Tongue (tissue), 2 donors: ENCODE results near the gene BCL7C. TPM values are rescaled to one million over a fixed set of nuclear protein-coding genes. Genes with fewer than 3 reads are reported as not detected.
"Not testable (repeated sequence)": the region's sequence is repeated elsewhere in the genome, so short reads cannot be mapped to it uniquely, and the experiment has no call there.

Source experiments
- DNase-seq: peaks from one replicate; pipeline ENCODE4 v3.0.0-alpha.2; 2015
- total RNA-seq: library from RNA; depleted of rRNA; stranded (reverse); fragments of >200 nt; gene quantifications from one replicate; pipeline ENCODE4 v1.2.3, GENCODE V29; 2014

BCL7C gene
- total RNA-seq, 1 donor from 2014 or later: 24.2 TPM

DNA sequence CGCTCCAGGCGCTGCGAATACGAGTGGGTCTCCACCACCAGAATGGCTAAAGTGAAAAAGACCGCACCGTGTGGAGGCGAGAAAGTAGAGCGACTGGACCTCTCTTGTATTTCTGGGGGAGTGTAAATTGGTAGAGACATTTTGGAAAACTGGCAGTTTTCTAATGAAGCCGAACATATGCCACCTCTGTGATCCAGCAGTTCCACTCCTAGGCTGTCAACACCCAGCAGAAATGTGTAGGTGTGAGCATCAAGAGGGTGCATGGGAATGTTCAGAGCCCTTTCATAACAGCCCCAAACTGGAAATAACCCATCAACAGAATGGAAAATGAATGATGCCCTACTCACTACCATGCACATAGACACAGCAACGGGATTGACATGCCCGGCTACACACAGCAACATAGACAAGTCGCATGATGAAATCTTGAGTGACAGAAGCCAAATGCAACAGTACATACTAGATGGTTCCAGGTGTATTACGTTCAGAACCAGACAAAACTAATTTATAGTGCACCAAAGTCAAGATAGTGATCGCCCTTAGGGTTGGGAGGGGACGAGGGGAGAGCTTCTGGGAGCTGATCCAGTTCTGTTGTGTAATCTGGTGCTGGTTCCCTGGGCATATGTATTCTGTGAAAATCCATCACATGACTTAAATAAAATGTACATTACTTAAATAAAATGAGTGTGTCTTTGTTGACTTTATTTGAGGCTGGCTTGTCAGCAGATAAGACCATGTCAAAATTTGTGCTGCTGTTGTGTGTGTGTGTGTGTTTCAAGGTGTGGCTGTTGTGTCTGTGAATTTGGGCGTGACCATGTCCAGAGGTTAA lies 877 bp upstream of the BCL7C start:
- DNase-seq: no peak

DNA sequence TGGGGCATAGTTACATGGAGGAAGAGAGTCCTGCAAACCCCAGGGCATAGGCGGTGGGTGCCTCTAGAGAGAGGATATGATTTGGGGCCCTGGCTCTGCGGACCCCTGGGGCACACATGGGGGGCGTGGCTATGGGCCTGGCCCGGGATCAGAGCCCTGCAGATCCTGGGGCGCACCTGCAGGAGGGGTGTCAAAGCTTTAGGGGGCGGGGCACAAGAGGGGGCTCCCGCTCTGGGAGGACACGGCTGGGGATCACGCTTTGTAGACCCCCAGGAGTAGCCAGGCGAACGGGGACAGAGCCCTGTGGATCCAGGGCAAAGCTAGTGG lies 497 bp downstream of the BCL7C start:
- DNase-seq: no peak

DNA sequence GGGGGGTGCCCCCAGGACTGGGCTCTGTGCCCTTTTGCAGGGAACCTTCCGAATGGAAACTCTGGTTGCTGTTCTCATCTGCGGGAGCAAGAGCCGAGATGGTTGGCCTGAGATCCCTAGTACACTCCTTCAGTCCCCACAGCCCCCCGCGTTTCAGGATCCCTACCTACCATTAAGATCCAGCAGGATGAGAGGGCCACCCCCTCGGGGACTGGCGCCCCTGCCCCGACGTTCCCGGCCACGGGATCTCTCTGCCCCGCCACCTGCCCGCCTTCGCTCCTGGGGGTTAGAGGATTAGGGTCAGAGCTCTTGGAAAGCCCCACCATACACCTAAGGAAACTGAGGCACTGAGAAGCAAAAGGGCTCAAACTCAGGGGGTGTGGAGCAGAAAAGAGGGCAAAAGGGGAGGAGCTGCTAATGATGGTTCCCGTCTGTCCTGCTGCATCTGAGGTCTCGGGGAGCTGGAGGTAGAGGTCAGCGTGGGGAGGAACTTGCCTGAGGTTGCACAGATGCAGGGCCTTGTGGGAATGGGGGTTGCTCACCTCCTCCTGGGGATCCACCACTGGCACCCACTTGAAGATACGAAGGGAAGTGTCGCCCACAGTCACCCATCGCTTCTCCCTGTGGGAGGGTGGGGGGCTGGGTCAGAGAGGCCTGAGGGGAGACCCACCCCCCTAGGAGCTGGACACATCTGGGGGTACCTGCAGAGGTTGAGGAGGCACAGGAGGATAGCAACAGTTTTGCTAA lies 1.0 kb downstream of the BCL7C start:
- no peak for DNase-seq

DNA sequence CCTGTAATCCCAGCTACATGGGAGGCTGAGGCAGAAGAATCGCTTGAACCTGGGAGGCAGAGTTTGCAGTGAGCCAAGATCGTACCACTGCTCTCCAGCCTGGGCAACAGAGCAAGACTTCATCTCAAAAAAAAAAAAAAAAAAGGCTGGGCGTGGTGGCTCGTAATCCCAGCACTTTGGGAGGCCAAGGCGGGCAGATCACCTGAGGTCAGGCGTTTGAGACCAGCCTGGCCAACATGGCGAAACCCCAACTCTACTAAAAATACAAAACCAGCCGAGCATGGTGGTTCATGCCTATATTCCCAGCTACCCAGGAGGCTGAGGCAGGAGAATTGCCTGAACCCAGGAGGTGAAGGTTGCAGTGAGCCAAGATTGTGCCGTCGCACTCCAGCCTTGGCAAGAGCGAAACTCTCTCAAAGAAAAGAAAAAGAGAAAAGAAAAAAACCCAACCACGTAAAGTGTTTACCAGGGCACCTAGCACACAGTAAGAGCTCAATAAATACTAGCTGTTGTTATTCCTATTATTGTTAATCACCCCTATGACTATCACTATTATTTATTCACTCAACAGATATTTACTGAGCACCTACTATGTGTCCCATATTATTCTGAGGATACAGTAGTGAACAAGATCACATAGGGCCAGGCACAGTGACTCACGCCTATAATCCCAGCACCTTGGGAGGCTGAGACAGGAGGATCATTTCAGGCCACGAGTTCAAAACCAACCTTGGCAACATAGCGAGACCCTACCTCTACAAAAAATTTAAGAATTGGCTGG lies 2.6 kb downstream of the BCL7C start:
- not testable (repeated sequence) for DNase-seq

DNA sequence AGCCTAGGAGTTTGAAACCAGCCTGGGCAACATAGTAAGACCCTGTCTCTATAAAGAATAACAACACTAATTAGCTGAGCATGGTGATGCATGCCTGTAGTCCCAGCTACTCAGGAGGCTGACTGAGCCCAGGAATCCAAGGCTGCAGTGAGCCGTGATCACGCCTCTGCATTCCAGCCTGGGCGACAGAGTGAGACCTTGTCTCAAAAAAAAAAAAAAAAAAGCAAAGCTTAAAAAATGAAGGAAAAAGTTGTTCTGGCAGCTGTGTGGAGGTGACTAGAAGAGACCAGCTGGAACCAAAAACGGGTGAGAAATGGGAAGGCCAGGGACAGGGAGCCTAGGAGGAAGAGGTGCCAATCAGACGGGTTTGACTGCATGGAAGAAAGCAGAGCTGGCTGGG lies 4.2 kb downstream of the BCL7C start:
- no peak for DNase-seq

DNA sequence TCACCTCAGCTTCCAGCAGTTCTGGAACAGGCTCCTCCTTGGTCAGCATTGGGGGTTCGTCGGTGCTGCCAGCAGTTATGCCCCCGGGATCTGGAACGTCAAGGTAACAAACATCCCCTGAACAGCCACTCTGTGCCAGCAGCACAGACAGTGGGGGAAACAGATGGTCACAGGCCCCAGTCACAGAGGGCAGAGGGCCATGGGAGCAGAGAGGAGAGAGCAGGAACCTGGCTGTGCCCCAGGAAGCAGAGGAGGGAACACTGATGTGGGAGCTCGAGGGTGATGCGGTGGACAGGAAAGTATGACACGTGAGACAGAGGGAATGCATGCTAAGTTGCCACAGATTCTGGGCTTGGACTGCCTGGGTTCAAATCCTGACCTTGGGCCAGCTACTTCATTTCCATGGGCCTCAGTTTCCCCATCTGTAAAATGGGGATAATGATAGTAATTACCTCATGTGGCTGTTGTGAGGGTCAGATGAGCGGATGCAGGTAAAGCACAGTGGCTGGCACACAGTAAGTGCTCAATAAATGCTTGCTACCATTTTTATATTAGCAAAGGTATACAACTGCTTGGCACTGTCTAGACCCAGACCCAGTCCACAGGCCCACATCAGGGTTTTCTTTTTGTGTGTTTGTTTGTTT lies 4.9 kb downstream of the BCL7C start:
- no peak for DNase-seq

DNA sequence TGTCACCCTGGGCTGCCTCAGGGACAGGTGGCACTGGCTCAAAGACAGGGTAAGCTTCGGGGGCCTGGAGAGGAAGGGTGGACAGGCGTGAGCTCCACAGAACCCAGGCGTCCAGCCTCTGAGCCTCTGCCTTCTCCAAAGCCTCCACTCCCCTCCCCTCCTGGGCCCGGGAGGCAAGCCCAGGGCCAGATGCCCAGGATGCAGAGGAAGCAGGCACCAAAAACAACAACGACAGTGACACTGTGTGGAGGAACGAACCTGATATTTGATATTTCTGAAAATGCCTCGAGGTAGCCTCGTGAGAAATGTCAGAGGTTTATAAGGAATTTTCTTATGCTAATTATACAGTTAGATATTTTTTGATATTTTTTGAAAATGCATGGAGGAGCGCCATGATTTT lies 6.0 kb downstream of the BCL7C start:
- no peak for DNase-seq

DNA sequence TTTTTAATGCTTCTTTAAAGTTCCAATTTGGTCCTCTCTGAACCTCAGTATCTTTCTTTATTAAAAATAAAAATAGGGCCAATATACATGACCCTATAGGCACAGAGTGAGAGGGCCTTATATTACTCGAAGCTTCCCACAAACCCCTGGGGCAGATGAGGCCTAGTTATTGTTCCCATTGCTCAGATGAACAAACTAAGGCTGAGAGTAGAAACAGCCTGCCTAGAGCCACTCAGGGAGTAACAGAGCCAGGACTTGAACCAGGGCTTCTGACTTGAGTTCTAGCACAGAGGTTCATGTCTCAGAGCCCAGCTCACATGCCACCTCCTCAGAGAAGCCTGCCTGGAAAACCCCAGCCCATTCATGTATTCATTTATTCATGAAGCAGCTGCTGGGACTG lies 7.7 kb downstream of the BCL7C start:
- no peak for DNase-seq

DNA sequence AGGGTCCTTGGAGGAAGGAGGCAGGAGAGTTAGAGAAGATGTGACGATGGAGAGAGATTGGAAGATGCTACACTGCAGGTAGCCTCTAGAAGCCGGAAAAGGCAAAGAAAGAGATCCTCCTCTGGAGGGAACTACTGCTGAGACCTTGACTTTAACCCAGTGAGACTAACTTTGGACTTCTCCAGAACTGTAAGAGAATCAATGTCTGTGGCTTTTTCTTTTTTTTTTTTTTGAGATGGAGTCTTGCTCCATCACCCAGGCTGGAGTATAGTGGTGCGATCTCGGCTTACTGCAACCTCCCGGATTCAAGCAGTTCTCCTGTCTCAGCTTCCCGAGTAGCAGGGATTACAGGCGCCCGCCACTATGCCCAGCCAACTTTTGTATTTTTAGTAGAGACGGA lies 8.7 kb downstream of the BCL7C start:
- DNase-seq: no peak

DNA sequence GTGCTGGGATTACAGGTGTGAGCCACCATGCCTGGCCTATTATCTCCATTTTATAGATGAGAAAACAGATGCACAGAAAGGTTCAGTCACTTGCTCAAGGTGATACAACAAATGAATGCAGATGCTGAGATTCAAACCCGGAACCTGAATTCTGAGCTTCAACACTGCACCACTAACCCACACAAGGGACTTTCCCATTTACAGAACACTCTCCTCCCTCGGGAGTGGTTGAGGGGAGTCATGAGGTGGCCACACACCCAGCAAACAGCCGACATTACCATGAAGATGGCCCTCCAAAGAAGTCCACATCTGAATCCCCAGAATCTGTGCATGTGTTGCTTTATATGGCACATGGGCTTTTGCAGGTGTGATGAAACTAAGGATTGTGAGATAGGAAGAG lies 9.1 kb downstream of the BCL7C start:
- no peak for DNase-seq

DNA sequence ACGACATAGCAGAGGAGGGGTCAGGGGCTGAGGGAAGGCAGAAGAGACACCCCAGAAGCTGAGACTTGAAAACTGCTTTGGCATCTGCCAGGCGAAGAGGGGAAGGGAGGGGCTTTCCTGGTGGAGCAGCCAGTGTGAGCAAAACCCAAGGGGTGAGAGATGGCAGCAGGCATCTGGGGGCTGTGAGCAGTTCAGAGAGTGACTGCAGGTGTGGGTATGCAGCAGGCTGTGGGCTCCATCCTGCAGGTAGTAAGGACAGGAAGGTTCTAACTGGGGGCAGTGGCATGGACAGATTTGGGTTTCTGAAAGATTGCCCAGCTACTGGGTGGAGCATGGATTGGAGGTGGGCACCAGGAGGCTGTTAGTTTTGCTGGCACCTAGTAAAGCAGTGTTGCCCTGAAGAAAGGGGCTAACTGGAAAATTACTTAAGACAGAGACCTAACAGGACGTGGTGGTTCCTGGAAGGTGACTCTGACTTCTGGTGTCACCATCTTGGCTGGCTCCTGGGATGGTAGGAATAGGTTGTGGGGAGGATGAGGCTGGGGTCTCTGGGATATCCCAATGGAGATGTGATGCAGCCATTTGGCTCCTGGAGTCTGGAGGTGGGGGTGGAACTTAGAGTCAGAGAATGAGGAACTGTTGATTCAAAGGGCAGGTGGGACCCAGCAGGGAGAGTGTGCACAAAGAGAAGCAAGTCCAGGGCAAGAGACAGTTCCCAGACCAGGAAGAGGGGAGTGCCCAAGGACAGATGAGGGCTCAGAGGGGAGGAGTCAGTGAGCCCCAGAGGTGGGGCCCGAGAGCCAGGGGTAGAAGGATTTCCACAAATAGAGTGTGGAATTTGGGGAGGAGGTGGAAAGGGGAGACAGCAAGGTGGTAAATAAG lies 11.2 kb downstream of the BCL7C start:
- DNase-seq: no peak

DNA sequence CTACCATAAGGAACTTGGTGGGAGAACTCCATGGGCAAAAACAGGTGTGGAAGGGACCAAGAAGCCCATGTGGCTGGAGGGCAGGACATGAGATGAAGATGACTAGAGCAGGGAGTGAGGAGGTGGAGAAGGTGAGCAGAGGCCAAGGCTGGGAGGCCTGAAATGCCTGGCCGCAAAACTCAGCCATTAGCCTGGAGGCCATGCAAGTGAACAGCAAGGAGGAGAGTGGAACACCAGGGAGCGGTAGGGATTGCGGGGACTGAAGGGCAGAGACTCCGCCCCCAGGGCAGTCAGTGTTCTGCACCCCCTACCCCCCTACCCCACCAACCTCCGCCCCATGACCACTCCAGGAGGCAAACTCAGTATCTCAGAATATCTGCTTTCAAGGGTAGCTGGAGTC lies 17.0 kb downstream of the BCL7C start:
- DNase-seq: no peak

DNA sequence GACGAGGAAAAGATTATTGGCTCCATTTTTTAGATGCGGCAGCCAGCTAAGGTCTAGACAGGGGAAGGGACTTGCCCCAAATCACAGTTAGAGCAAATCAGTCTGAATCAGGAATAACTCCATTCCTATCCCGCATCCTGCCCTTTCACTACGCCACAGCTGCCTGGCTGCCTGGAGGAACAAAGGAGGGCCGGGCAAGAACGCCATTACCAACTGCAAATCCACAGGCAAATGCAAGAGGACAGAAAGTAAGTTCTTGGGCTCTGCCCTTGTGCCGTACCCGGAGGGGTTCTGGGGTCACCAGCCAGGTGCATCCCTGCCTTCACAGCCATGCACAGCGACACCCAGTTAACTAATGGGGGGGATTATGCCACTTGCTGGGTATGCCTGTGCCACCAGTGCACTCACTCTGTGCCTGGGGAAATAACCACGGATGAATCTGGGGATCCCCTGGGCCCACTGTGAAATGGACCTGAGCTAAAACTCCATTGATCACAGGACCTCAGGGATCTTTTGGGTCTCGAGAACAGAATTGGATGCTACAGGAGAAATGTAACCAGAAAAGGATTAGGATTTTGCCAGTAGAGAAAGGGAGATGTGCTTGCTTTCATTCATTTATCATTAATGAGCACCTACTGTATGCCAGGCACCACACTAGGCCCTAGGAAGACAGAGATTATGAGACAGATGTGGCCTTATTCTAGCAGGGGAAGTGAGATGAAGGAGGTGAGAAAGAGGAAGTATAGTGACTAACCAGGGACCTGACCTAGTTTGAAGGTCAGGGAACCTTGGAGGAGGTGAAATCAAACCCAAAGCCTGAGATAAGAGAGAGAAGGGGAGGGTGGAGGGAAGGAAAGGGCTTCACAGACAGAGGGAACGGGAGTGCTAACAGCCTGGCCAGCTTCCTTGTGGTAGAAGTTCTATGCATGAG lies 17.7 kb downstream of the BCL7C start:
- DNase-seq: peak; percentile 48

DNA sequence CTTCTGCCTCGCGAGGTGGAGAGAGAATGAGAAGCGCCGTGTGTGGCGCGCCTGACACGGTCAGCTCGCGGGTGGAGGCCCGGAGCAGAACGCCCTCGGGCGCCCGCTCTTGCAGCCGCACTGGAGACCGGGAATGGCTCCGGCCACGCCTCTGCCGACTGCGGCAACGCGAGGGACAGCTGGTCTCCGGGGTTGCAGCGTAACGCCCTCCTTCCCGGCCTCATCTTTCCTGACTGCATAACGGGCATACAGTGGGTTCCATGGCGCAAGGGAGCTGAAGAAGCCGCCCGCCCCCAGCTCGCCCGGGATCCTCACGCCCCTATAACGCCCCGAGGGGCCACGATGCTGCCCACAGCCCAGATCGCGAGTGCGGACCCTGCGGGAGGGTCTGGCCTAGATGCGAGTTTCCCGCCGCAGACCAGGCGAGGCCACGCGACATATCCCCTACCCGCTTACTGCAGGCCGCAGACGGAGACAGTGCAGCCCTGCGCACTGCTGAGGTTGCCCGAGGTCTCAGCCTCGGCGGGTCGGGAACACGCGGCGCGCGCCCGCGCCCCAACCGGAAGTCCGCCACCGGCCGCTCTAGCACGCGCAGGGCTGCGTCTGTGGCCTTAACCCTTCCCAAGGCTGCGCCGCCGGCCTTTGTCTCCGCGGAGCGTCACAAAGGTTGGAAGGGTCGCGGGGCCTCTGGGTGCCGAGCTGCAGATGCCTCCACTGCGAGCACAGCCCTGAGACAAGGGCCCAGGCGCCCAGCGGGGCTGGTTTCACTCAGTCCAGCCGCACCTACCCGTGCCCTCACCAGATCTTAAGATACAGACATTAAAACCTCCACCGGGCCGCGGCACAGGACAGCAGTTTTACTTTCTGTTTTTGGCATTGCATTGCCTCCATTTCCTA lies 18.8 kb downstream of the BCL7C start:
- DNase-seq: peak; percentile 95

DNA sequence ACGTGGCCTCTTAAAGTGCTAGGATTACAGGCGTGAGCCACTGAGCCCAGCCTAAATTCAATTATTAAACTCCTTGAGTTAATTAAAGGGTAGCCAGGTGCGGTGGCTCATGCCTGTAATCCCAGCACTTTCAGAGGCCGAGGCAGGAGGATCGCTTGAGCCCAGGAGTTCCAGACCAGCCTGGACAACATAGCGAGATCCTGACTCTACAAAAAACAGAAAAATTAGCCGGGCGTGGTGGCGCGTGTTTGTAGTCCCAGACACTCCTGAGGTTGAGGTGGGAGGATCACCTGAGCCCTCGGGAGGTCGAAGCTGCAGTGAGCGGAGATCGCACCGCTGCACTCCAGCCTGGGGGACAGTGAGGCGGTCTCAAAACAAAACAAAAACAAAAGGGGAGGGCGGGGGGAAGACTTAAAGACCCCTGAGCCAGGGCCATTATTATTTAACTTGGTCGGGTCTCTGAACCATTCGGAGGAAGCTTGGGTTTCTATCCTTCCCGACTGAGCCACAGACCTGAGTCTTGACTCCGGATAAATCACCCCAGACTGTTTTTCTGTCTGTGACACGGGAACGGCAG lies 19.5 kb downstream of the BCL7C start:
- DNase-seq: no peak

DNA sequence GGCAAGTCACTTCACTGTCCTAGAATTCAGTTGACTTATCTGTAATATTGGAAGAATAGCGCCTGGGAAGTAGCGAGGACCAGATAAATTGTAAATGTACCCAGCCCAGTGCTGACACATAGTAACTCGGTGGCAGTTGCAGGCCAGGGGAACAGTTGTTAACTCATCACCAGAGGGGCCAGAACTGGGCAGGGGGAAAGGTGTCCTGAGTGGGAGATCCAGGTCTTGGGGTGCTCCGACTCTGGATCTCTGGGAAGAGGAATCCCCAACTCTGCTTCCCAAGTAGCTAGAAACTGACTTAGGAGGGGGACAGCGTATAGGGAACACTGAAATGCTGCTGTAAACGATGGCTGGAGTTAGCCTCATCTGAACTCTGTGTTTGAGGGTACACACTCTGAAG lies 23.0 kb downstream of the BCL7C start:
- DNase-seq: no peak

DNA sequence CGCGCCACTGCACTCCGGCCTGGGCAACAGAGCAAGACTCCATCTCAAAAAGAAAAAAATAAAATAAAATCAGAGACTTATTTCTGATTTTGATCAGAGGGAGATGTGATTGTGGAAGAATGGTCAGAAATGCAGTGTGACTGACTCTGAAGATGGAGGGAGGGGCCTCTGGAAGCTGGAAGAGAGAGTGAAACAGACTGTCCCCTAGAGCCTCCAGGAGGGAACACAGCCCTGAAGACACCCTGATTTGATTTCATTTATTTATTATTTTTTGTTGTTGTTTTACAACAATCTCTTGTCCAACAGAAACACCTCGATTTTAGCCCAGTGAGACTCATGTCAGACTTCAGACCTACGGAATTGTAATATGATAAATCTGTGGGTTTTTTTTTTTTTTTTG lies 26.1 kb downstream of the BCL7C start:
- DNase-seq: no peak

DNA sequence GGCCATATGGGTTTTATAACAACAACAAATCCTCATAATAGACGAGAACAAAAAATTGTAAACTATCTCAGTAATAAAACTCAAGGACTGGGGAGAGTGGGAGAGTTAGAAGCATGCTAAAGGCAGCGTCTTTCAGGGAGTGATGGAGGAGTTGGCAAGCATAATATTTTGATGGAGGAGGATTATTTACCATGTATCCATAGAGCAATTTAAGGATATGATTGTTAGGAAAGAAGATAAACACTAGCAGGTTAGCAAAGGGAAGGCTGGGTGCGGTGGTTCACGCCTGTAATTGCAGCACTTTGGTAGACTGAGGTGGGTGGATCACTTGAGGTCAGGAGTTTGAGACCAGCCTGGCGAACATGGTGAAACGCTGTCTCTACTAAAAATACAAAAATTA lies 27.8 kb downstream of the BCL7C start:
- no peak for DNase-seq

DNA sequence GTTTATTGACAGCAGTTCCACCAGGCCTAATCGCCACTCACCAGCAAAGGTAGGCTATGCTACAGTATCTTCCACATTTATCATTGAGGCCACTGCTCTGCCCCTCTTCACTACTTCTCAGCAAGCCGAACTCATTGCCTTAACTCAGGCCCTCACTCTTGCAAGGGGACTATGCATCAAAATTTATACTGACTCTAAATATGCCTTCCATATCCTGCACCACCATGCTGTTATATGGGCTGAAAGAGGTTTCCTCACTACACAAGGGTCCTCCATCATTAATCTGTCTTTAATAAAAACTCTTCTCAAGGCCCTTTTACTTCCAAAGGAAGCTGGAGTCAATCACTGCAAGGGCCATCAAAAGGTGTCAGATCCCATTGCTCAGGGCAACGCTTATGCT lies 30.7 kb downstream of the BCL7C start:
- DNase-seq: not testable (repeated sequence)
